ENCODE results near the gene CRYBA2. TPM values are rescaled to one million over a fixed set of nuclear protein-coding genes. Genes with fewer than 3 reads are reported as not detected.

Gene CRYBA2
- total RNA-seq, 1 donor from 2014 or later = not detected

DNA sequence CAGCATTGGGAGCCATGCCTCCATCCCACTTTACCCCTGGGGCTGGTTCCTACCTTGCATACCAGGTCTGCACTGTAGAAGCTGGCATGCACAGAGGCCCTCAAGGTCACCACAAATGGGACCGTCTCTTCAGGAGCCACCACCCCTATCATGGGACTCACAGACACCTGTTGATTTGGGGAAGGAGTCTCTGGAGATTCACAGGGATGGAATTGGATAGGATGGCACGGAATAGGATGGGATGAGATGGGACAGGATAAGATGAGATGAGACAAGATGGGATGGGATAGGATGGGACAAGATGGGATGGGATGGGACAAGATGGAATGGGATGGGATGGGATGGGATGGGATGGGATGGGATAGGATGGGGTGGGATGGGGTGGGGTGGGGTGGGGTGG lies 16.1 kb upstream of the CRYBA2 start:
- TF ChIP-seq, protein P1, sequence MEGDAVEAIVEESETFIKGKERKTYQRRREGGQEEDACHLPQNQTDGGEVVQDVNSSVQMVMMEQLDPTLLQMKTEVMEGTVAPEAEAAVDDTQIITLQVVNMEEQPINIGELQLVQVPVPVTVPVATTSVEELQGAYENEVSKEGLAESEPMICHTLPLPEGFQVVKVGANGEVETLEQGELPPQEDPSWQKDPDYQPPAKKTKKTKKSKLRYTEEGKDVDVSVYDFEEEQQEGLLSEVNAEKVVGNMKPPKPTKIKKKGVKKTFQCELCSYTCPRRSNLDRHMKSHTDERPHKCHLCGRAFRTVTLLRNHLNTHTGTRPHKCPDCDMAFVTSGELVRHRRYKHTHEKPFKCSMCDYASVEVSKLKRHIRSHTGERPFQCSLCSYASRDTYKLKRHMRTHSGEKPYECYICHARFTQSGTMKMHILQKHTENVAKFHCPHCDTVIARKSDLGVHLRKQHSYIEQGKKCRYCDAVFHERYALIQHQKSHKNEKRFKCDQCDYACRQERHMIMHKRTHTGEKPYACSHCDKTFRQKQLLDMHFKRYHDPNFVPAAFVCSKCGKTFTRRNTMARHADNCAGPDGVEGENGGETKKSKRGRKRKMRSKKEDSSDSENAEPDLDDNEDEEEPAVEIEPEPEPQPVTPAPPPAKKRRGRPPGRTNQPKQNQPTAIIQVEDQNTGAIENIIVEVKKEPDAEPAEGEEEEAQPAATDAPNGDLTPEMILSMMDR (IDR thresholded peaks at IDR 0.05; ENCODE audit: borderline replicate concordance) = no peak
- no peak for DNase-seq
- Histone ChIP-seq H3K4me1 (no peaks in the 10 kb centered on the region), H3K9me3 (replicated peaks) (no peaks in the 10 kb centered on the region), H3K27me3 (ENCODE audit: low read depth) (peaks cover 92% of the 10 kb centered on the region), H3K27ac (replicated peaks) (no peak overlapping the region), H3K4me3 (no peak overlapping the region), H3K36me3 (no peaks in the 10 kb centered on the region)
- intact Hi-C loops (cut with micrococcal nuclease) = no loop called here

DNA sequence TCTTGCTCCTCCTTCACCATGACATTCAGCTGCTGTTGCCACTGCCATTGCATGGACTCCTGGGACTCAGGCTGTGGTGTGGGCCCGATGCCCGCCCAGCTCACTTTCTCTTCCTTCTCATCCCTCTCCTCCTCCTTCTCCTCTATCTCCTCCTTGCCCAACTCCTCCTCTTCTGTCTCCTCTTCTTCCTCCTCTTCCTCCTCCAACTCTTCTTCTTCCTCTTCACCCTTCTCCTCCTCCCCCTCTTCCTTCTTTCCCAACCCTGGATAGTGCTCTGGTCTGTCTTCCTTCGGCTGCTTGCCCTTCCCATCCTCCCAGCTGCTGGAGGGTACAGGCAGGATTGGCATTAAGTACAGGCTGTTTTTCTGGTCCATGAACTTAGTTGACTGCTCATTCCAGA lies 10.8 kb upstream of the CRYBA2 start:
- TF ChIP-seq, protein P1 (IDR thresholded peaks at IDR 0.05; ENCODE audit: borderline replicate concordance) = no peak
- H3K27me3 ChIP-seq (ENCODE audit: low read depth) = peaks cover 100% of the 10 kb centered on the region
- DNase-seq = no peak
- H3K4me3 ChIP-seq = no peak overlapping the region
- intact Hi-C loops (cut with micrococcal nuclease) = no loop called here
- no peaks in the 10 kb centered on the region for H3K36me3 ChIP-seq
- H3K4me1 ChIP-seq = peaks cover 22% of the 10 kb centered on the region
- H3K27ac ChIP-seq (replicated peaks) = no peak overlapping the region
- H3K9me3 ChIP-seq (replicated peaks) = no peaks in the 10 kb centered on the region

DNA sequence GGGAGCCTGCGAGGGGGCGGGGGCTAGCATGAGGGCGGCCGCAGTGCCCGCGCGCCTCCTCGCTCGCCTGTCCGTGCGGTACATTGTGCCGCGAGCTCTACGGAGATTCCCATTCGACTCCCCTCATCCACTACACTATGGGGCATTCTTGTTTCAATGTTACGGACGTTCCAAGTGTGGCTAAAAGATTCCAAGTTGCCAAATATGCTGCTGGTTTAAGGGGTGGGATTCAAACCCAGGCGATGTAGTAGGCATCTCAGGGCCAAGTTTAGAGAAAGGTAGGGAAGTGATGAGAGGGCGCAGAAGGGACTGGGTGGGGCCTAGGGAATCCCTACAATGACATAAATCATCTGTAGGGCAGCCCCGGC lies 10.0 kb upstream of the CRYBA2 start:
- no peak for DNase-seq
- H3K27me3 ChIP-seq (ENCODE audit: low read depth) = peaks cover 100% of the 10 kb centered on the region
- TF ChIP-seq, protein P1 (IDR thresholded peaks at IDR 0.05; ENCODE audit: borderline replicate concordance) = no peak
- peaks cover 22% of the 10 kb centered on the region for H3K4me1 ChIP-seq
- H3K9me3 ChIP-seq (replicated peaks) = no peaks in the 10 kb centered on the region
- no peak overlapping the region for H3K27ac ChIP-seq (replicated peaks)
- no peaks in the 10 kb centered on the region for H3K36me3 ChIP-seq
- H3K4me3 ChIP-seq = peak overlapping the region; percentile 35
- intact Hi-C loops (cut with micrococcal nuclease) = no loop called here

DNA sequence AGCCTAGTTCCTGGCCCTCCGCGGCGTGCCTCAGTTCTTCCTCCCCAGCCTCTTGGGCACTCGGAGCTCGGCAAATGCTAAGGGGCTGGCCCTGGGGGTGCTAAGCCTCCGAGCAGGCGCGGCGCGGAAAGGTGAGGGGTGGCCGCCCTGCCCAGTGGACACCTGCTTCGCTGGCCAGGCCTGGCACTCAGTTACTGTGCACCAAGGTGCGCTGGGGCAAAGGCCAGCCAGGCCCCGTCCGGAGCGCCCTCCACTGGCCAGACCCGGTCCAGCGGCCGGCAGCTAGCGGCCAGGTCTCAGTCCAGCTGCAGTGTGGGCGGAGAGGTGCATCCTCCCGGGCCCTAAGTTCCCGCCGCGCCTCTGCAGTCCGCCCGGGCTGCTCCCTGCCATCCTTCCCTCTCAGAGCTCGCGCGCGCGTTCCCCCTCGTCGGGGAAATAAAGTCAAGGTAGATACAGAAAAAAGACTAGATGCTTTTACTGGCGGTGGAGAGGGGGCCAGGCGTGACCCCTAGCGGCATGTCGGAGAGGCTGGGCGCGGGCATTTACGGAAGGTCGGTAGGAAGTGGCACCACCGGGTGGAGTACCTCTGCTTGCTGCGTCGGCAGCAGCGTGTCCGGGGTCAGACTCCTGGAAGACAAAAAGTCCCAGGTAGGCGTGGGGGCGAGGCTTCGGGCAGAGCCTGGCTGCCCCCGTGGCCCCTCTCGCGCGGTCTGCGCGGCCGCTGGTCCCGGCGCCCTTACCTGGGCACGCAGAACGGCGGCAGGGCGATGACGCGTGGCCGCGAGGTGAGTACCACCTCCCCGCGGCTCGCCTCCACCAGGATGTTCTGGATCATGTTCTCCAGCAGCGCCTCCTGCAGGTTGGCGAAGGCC lies 9.4 kb upstream of the CRYBA2 start:
- intact Hi-C loops (cut with micrococcal nuclease) = no loop called here
- no peak for DNase-seq
- TF ChIP-seq, protein P1 (IDR thresholded peaks at IDR 0.05; ENCODE audit: borderline replicate concordance) = peak; percentile 31
- Histone ChIP-seq H3K9me3 (replicated peaks) (no peaks in the 10 kb centered on the region), H3K4me1 (peaks cover 22% of the 10 kb centered on the region), H3K36me3 (no peaks in the 10 kb centered on the region), H3K4me3 (peak overlapping the region; percentile 35), H3K27me3 (ENCODE audit: low read depth) (peaks cover 100% of the 10 kb centered on the region), H3K27ac (replicated peaks) (no peak overlapping the region)

DNA sequence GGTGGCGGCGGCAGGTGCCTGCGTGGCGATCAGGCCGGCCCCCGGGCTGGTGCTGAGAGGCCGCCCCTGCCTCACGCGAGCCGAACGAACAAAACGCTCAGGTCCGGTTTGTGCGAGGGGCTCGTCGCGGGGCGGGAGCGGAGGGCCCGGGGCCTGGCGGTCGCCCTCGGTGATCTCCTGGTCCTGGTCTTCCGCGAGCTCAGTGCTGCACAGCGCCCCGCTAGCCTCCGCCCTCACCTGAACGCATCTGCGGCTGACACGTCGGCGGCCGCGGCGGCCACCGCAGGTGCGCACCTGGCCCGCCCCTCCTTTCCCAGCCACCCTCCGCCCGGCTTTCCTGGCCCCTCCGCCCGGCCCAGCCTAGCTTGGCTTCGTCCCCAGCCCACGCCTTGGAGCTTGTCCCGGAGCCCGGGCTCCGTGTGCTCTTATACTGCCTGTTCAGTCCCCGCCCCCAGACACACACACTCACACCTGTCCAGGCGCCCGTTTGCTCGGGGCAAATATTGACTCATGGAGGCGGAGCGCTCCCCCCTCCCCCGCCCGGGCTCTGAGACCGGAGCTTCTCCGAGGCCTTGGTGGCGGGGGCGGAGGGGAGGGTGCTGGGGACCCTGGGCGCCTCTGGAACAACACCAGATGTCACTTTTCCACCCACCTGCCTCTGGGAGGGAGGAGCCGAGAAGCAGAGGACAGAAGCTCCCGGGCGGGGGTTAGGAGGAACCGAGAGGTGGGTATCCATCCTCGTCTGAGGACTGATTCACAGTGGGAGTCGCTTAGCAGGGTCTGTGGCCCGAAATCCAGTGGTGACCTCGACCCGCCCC lies 8.6 kb upstream of the CRYBA2 start:
- Histone ChIP-seq H3K4me3 (peak overlapping the region; percentile 35), H3K27ac (replicated peaks) (no peak overlapping the region), H3K27me3 (ENCODE audit: low read depth) (peaks cover 100% of the 10 kb centered on the region), H3K36me3 (no peaks in the 10 kb centered on the region), H3K9me3 (replicated peaks) (no peaks in the 10 kb centered on the region), H3K4me1 (peaks cover 22% of the 10 kb centered on the region)
- intact Hi-C loops (cut with micrococcal nuclease) = no loop called here
- no peak for DNase-seq
- TF ChIP-seq, protein P1 (IDR thresholded peaks at IDR 0.05; ENCODE audit: borderline replicate concordance) = no peak

All from left ventricle myocardium inferior (tissue), 1 donor.